ENCODE data around the gene AKAP1. TPM values are rescaled to one million over a fixed set of nuclear protein-coding genes. Genes with fewer than 3 reads are reported as not detected.

The AKAP1 gene
- total RNA-seq, 1 experiment from 2014 or later = 34.9 TPM

GRCh38 chr17:57046749-57047148 lies 38.3 kb upstream of the AKAP1 start:
- H3K4me1 ChIP-seq (replicated peaks; ENCODE audit: insufficient read depth) = no peaks in the 10 kb centered on the region
- POLR2A ChIA-PET (ENCODE audit: unreplicated experiment) = no interaction called here
- H3K27ac ChIP-seq = no peak overlapping the region
- no TSS peak for BruUV-seq (replicated peaks)
- no peak overlapping the region for H3K4me2 ChIP-seq
- H3K4me3 ChIP-seq = no peak overlapping the region
- H3K9me2 ChIP-seq (ENCODE audit: insufficient read depth) = no peaks in the 10 kb centered on the region
- H3F3A ChIP-seq (ENCODE audit: insufficient read depth, low read depth) = no peaks in the 10 kb centered on the region
- no peaks in the 10 kb centered on the region for H4K20me1 ChIP-seq (ENCODE audit: insufficient read depth)
- DNase-seq = no peak
- H3K36me3 ChIP-seq (ENCODE audit: low read depth) = no peaks in the 10 kb centered on the region
- intact Hi-C loops (cut with micrococcal nuclease; ENCODE audit: unreplicated experiment) = no loop called here
- TF ChIP-seq EZH2 (IDR thresholded peaks at IDR 0.05; ENCODE audit: low read depth) = no peak
- H3K9me3 ChIP-seq (ENCODE audit: insufficient read depth, low read depth) = no peaks in the 10 kb centered on the region
- H2AFZ ChIP-seq = no peak overlapping the region
- no peaks in the 10 kb centered on the region for H3K27me3 ChIP-seq (ENCODE audit: insufficient read depth, low read depth)
- no peaks in the 10 kb centered on the region for H3K79me2 ChIP-seq (ENCODE audit: low read depth)
- CTCF ChIA-PET = no interaction called here

GRCh38 chr17:57048096-57048495 lies 37.0 kb upstream of the AKAP1 start:
- Histone ChIP-seq H3K79me2 (ENCODE audit: low read depth) (no peaks in the 10 kb centered on the region), H4K20me1 (ENCODE audit: insufficient read depth) (no peaks in the 10 kb centered on the region), H3K27me3 (ENCODE audit: insufficient read depth, low read depth) (no peaks in the 10 kb centered on the region), H3K9me2 (ENCODE audit: insufficient read depth) (no peaks in the 10 kb centered on the region), H3K27ac (no peak overlapping the region), H3K4me3 (no peak overlapping the region), H3F3A (ENCODE audit: insufficient read depth, low read depth) (no peaks in the 10 kb centered on the region), H3K36me3 (ENCODE audit: low read depth) (no peaks in the 10 kb centered on the region), H3K4me2 (no peak overlapping the region), H3K9me3 (ENCODE audit: insufficient read depth, low read depth) (no peaks in the 10 kb centered on the region), H2AFZ (no peak overlapping the region), H3K4me1 (replicated peaks; ENCODE audit: insufficient read depth) (no peaks in the 10 kb centered on the region)
- BruUV-seq (replicated peaks) = no TSS peak
- intact Hi-C loops (cut with micrococcal nuclease; ENCODE audit: unreplicated experiment) = no loop called here
- TF ChIP-seq EZH2 (IDR thresholded peaks at IDR 0.05; ENCODE audit: low read depth) (no peak), CTCF (conservative IDR thresholded peaks at IDR 0.05) (no peak)
- ChIA-PET CTCF (interaction anchor here (0.6 kb wide), 1 partner anchor 36 kb away, joined by 3 read pairs; no protein-coding TSS in a partner anchor), POLR2A (ENCODE audit: unreplicated experiment) (no interaction called here)
- DNase-seq = no peak

- CTCF ChIA-PET = no interaction called here
- Histone ChIP-seq H3K4me2 (no peak overlapping the region), H3K27me3 (ENCODE audit: insufficient read depth, low read depth) (no peaks in the 10 kb centered on the region), H2AFZ (no peak overlapping the region), H3K9me3 (ENCODE audit: insufficient read depth, low read depth) (no peaks in the 10 kb centered on the region), H3F3A (ENCODE audit: insufficient read depth, low read depth) (no peaks in the 10 kb centered on the region; the same call in 1 of the 2 replicates), H3K4me1 (replicated peaks; ENCODE audit: insufficient read depth) (peaks cover 8% of the 10 kb centered on the region; the same call in 1 of the 2 replicates), H4K20me1 (ENCODE audit: insufficient read depth) (no peaks in the 10 kb centered on the region), H3K9me2 (ENCODE audit: insufficient read depth) (no peaks in the 10 kb centered on the region), H3K4me3 (no peak overlapping the region), H3K36me3 (ENCODE audit: low read depth) (no peaks in the 10 kb centered on the region), H3K27ac (no peak overlapping the region), H3K79me2 (ENCODE audit: low read depth) (no peaks in the 10 kb centered on the region)
- intact Hi-C loops (cut with micrococcal nuclease; ENCODE audit: unreplicated experiment) = no loop called here
- TF ChIP-seq EZH2 (IDR thresholded peaks at IDR 0.05; ENCODE audit: low read depth) (no peak), CTCF (conservative IDR thresholded peaks at IDR 0.05) (no peak)
- POLR2A ChIA-PET (ENCODE audit: unreplicated experiment) = no interaction called here
- BruUV-seq (replicated peaks) = no TSS peak
- DNase-seq = no peak
Observed at GRCh38 chr17:57050306-57050705, 34.7 kb upstream of the AKAP1 start.

GRCh38 chr17:57051886-57052361 lies 33.1 kb upstream of the AKAP1 start:
- no peak overlapping the region for H3K27ac ChIP-seq
- intact Hi-C loops (cut with micrococcal nuclease; ENCODE audit: unreplicated experiment) = no loop called here
- H3K36me3 ChIP-seq (ENCODE audit: low read depth) = no peaks in the 10 kb centered on the region
- no peak for DNase-seq
- no peaks in the 10 kb centered on the region for H3K9me3 ChIP-seq (ENCODE audit: insufficient read depth, low read depth)
- no peaks in the 10 kb centered on the region for H4K20me1 ChIP-seq (ENCODE audit: insufficient read depth)
- H3K4me2 ChIP-seq = no peak overlapping the region
- no peaks in the 10 kb centered on the region; the same call in 1 of the 2 replicates for H3F3A ChIP-seq (ENCODE audit: insufficient read depth, low read depth)
- H3K27me3 ChIP-seq (ENCODE audit: insufficient read depth, low read depth) = no peaks in the 10 kb centered on the region
- H2AFZ ChIP-seq = no peak overlapping the region
- H3K79me2 ChIP-seq (ENCODE audit: low read depth) = no peaks in the 10 kb centered on the region
- no peak overlapping the region for H3K4me3 ChIP-seq
- H3K9me2 ChIP-seq (ENCODE audit: insufficient read depth) = no peaks in the 10 kb centered on the region
- CTCF ChIA-PET = interaction anchor here (0.7 kb wide), 1 partner anchor 949 kb away, joined by 5 read pairs; no protein-coding TSS in a partner anchor
- H3K4me1 ChIP-seq (replicated peaks; ENCODE audit: insufficient read depth) = peaks cover 8% of the 10 kb centered on the region; the same call in 1 of the 2 replicates
- POLR2A ChIA-PET (ENCODE audit: unreplicated experiment) = interaction anchor here (0.7 kb wide), 1 partner anchor 31 kb away, joined by 4 read pairs; no protein-coding TSS in a partner anchor
- TF ChIP-seq EZH2 (IDR thresholded peaks at IDR 0.05; ENCODE audit: low read depth) (no peak), CTCF (conservative IDR thresholded peaks at IDR 0.05) (no peak)
- BruUV-seq (replicated peaks) = no TSS peak

Data from PC-9 (cell line).